Panc1 (cell line): ENCODE results near the gene CLSTN2. TPM values are rescaled to one million over a fixed set of nuclear protein-coding genes. Genes with fewer than 3 reads are reported as not detected.

ENCODE experiments used
- ATAC-seq: fragments of 200-7000 bp; cut with Tn5 transposase; 2 replicates; pipeline ENCODE4 v1.9.1; 2020; ENCODE audit warnings: mild to moderate bottlenecking, moderate library complexity
- BruUV-seq: library from RNA; stranded (reverse); fragments of 400-500 nt; replicated peaks from 2 replicates; lab custom pipeline; 2021; lab: Mats Ljungman, UMichigan
- CTCF ChIA-PET: fragments of 300-600 bp; sonication (Branson Sonifier 250); formaldehyde crosslinking; loops from one replicate; lab custom pipeline; 2022; ENCODE audit warnings: antibody characterized with exemption; lab: Charles Lee
- POLR2A ChIA-PET: fragments of 300-600 bp; sonication (Branson Sonifier 250); formaldehyde crosslinking; loops from one replicate; lab custom pipeline; 2022; ENCODE audit warnings: antibody characterized with exemption; lab: Charles Lee
- DNase-seq: peaks from one replicate; pipeline ENCODE4 v3.0.0-alpha.2; 2010; ENCODE audit warnings: low read depth, low spot score
- H3K27ac ChIP-seq: 2 replicates; pipeline ENCODE4 v1.5.1; 2011; ENCODE audit warnings: mild to moderate bottlenecking, low read length, inconsistent platforms
- H3K27me3 ChIP-seq: fragments of 200-500 bp; sonication (Bioruptor generic); 2 replicates; pipeline ENCODE4 v1.6.0; 2014; ENCODE audit warnings: low read length, inconsistent platforms; ENCODE audit not compliant: control insufficient read depth, insufficient read depth
- H3K36me3 ChIP-seq: fragments of 200-500 bp; sonication (Bioruptor generic); 2 replicates; pipeline ENCODE4 v1.5.1; 2014; ENCODE audit warnings: inconsistent platforms, mild to moderate bottlenecking, low read length, moderate library complexity; ENCODE audit not compliant: control insufficient read depth, insufficient read depth
- H3K4me1 ChIP-seq: 2 replicates; pipeline ENCODE4 v1.5.1; 2011; ENCODE audit warnings: inconsistent platforms, mild to moderate bottlenecking, low read length, moderate library complexity; ENCODE audit not compliant: control insufficient read depth, insufficient read depth
- H3K4me3 ChIP-seq, 2 experiments: 2 replicates each; pipeline ENCODE4 v1.5.1; 2011 to 2012; ENCODE audit warnings: low read depth in 2 of 2, low read length in 2 of 2, mild to moderate bottlenecking in 2 of 2, inconsistent platforms in 1 of 2, moderate library complexity in 1 of 2
- H3K9me3 ChIP-seq: fragments of 200-500 bp; sonication (Bioruptor generic); 2 replicates; pipeline ENCODE4 v1.5.1; 2014; ENCODE audit warnings: low read depth, mild to moderate bottlenecking, inconsistent platforms, low read length, moderate library complexity; ENCODE audit not compliant: control insufficient read depth, insufficient read depth
- CTCF ChIP-seq: fragments of 450-650 bp; IDR thresholded peaks from 2 replicates; pipeline ENCODE4 v1.5.1; 2017; ENCODE audit warnings: mild to moderate bottlenecking
- POLR2AphosphoS5 ChIP-seq: IDR thresholded peaks from 2 replicates; pipeline ENCODE4 v1.6.1; 2012; ENCODE audit warnings: mild to moderate bottlenecking, low read depth, low read length, moderate library complexity
- REST ChIP-seq, 2 experiments: IDR thresholded peaks; 2 replicates each; pipeline ENCODE4 v1.6.1; 2011 to 2012; ENCODE audit warnings: low read depth in 2 of 2, control low read depth in 1 of 2, low read length in 1 of 2, mild to moderate bottlenecking in 1 of 2, moderate library complexity in 1 of 2; ENCODE audit not compliant: insufficient read depth in 1 of 2
- SIN3A ChIP-seq: IDR thresholded peaks from 2 replicates; pipeline ENCODE4 v1.6.1; 2012; ENCODE audit warnings: low read depth, mild to moderate bottlenecking, low read length, moderate library complexity, borderline replicate concordance; ENCODE audit not compliant: insufficient read depth
- TCF7L2 ChIP-seq: IDR thresholded peaks from 2 replicates; pipeline ENCODE4 v1.6.1; 2011; ENCODE audit warnings: mild to moderate bottlenecking, low read depth, low read length, inconsistent platforms
- in situ Hi-C: cut with HindIII; loops from 2 replicates; pipeline ENCODE4 v1.10.0; 2016; ENCODE audit warnings: low sequenced_read_pairs, low pct_unique_long_range_greater_than_20kb
- intact Hi-C: fragments of 100-400 bp; cut with micrococcal nuclease; formaldehyde crosslinking; loops from one replicate; pipeline ENCODE4 v1.10.0; 2022; ENCODE audit not compliant: unreplicated experiment
- total RNA-seq: library from RNA; stranded (reverse); gene quantifications from one replicate; pipeline ENCODE4 v1.2.1, GENCODE V29; 2021; ENCODE audit not compliant: unreplicated experiment

Gene CLSTN2
- total RNA-seq, 1 experiment from 2014 or later = 0.03 TPM

GRCh38 chr3:140023616-140024530 lies 88.9 kb downstream of the CLSTN2 start:
- H3K4me1 ChIP-seq = no peaks in the 10 kb centered on the region
- no TSS peak for BruUV-seq
- 0 out of 2 replicates have a peak, but pooled peaks have one; percentile 30 for ATAC-seq
- H3K36me3 ChIP-seq = no peaks in the 10 kb centered on the region
- in situ Hi-C loops (no loop called here), intact Hi-C loops (no loop called here)
- H3K27me3 ChIP-seq = no peaks in the 10 kb centered on the region
- H3K9me3 ChIP-seq = no peaks in the 10 kb centered on the region
- TF ChIP-seq SIN3A (no peak), REST (IDR thresholded peaks at IDR 0.05; ENCODE audit: insufficient read depth in 1 of 2, low read depth in 2 of 2, low read length in 1 of 2) (no peak), CTCF (no peak), POLR2AphosphoS5 (no peak), TCF7L2 (no peak)
- no peak overlapping the region for H3K4me3 ChIP-seq
- no peak overlapping the region for H3K27ac ChIP-seq
- DNase-seq = no peak
- CTCF ChIA-PET = no interaction called here
- POLR2A ChIA-PET = no interaction called here

GRCh38 chr3:140031170-140031569 lies 96.2 kb downstream of the CLSTN2 start:
- ATAC-seq (no peak), DNase-seq (no peak)
- no TSS peak for BruUV-seq
- no peaks in the 10 kb centered on the region; the same call in 1 of the 2 replicates for H3K27me3 ChIP-seq
- intact Hi-C loops (no loop called here), in situ Hi-C loops (no loop called here)
- no peaks in the 10 kb centered on the region for H3K9me3 ChIP-seq
- no peak overlapping the region for H3K27ac ChIP-seq
- H3K4me1 ChIP-seq = no peaks in the 10 kb centered on the region
- no peak for TF ChIP-seq SIN3A
- no peak for TF ChIP-seq TCF7L2
- no peak for TF ChIP-seq CTCF
- TF ChIP-seq REST (IDR thresholded peaks at IDR 0.05; ENCODE audit: insufficient read depth in 1 of 2, low read depth in 2 of 2, low read length in 1 of 2) = no peak
- no peak for TF ChIP-seq POLR2AphosphoS5
- no peaks in the 10 kb centered on the region for H3K36me3 ChIP-seq
- POLR2A ChIA-PET = no interaction called here
- CTCF ChIA-PET = no interaction called here
- H3K4me3 ChIP-seq = no peak overlapping the region
